WERI-Rb-1 (cell line): Measurements from ENCODE around the gene SNX14.

ENCODE experiments used
- DNase-seq: peaks from one replicate; pipeline ENCODE4 v3.0.0-alpha.2; 2020
- H3K27ac ChIP-seq: fragments of 250-450 bp; sonication (Bioruptor Pico); 2 replicates; pipeline ENCODE4 v1.5.1; 2020; ENCODE audit warnings: mild to moderate bottlenecking, moderate library complexity
- H3K27me3 ChIP-seq: fragments of 250-450 bp; sonication (Bioruptor Pico); 2 replicates; pipeline ENCODE4 v1.5.1; 2021; ENCODE audit warnings: mild to moderate bottlenecking, low read depth, moderate library complexity; ENCODE audit not compliant: insufficient read depth, severe bottlenecking
- H3K36me3 ChIP-seq: fragments of 250-450 bp; sonication (Bioruptor Pico); 2 replicates; pipeline ENCODE4 v1.5.1; 2020; ENCODE audit warnings: mild to moderate bottlenecking, moderate library complexity
- H3K4me3 ChIP-seq: 2 replicates; pipeline ENCODE4 v1.5.1; 2011; ENCODE audit warnings: low read depth, mild to moderate bottlenecking, control low read depth, low read length
- H3K9me3 ChIP-seq: fragments of 250-450 bp; sonication (Bioruptor Pico); 2 replicates; pipeline ENCODE4 v1.5.1; 2021; ENCODE audit warnings: mild to moderate bottlenecking, moderate library complexity; ENCODE audit not compliant: severe bottlenecking
- CTCF ChIP-seq: IDR thresholded peaks from 2 replicates; pipeline ENCODE4 v1.5.1; 2011; ENCODE audit warnings: low read depth, mild to moderate bottlenecking, control low read depth, inconsistent platforms, low read length

SNX14 gene

GRCh38 chr6:85612690-85613474 is 19.2 kb upstream of the SNX14 start:
- no peak for TF ChIP-seq CTCF

GRCh38 chr6:85610182-85610895 is 16.7 kb upstream of the SNX14 start:
- H3K27me3 ChIP-seq = no peaks in the 10 kb centered on the region
- H3K36me3 ChIP-seq = peaks cover 65% of the 10 kb centered on the region
- no peak for DNase-seq
- H3K27ac ChIP-seq = no peak overlapping the region
- no peaks in the 10 kb centered on the region for H3K9me3 ChIP-seq
- no peak for TF ChIP-seq CTCF
- H3K4me3 ChIP-seq = no peak overlapping the region

More at GRCh38 chr6:85612690-85613474, 19.2 kb upstream of the SNX14 start:
- Histone ChIP-seq H3K4me3 (no peak overlapping the region), H3K9me3 (no peaks in the 10 kb centered on the region), H3K27me3 (no peaks in the 10 kb centered on the region), H3K27ac (no peak overlapping the region), H3K36me3 (peaks cover 88% of the 10 kb centered on the region)
- DNase-seq = no peak

- TF ChIP-seq CTCF = no peak
- no peaks in the 10 kb centered on the region for H3K27me3 ChIP-seq
Measured at GRCh38 chr6:85602100-85602499, 8.4 kb upstream of the SNX14 start.

GRCh38 chr6:85600713-85601313 is 7.2 kb upstream of the SNX14 start:
- no peaks in the 10 kb centered on the region for H3K9me3 ChIP-seq
- TF ChIP-seq CTCF = no peak
- no peak overlapping the region for H3K4me3 ChIP-seq
- DNase-seq = no peak
- peaks cover 3% of the 10 kb centered on the region for H3K36me3 ChIP-seq
- H3K27me3 ChIP-seq = no peaks in the 10 kb centered on the region
- no peak overlapping the region for H3K27ac ChIP-seq

More at GRCh38 chr6:85602100-85602499, 8.4 kb upstream of the SNX14 start:
- DNase-seq = no peak
- H3K27ac ChIP-seq = no peak overlapping the region
- H3K36me3 ChIP-seq = peaks cover 5% of the 10 kb centered on the region
- no peaks in the 10 kb centered on the region for H3K9me3 ChIP-seq
- no peak overlapping the region for H3K4me3 ChIP-seq

GRCh38 chr6:85594197-85594930 is 706 bp upstream of the SNX14 start:
- peak; percentile 42 for DNase-seq
- H3K36me3 ChIP-seq = peaks cover 6% of the 10 kb centered on the region
- peak overlapping the region; percentile 67 for H3K4me3 ChIP-seq
- no peaks in the 10 kb centered on the region for H3K27me3 ChIP-seq
- H3K9me3 ChIP-seq = no peaks in the 10 kb centered on the region
- peak overlapping the region; percentile 90 for H3K27ac ChIP-seq
- no peak for TF ChIP-seq CTCF
